Measurements from ENCODE around the gene GPR84. TPM values are rescaled to one million over a fixed set of nuclear protein-coding genes. Genes with fewer than 3 reads are reported as not detected.

The GPR84 gene
- polyA plus RNA-seq, 1 of the 3 experiments (the other 2 are of a cell fraction), result 0.03 TPM

- Histone ChIP-seq H3K9me2 (no peaks in the 10 kb centered on the region), H3K9me3 (no peaks in the 10 kb centered on the region), H3K36me3 (replicated peaks in 1 of 2; ENCODE audit: control insufficient read depth in 1 of 2, insufficient read depth in 2 of 2, low read length in 1 of 2) (peaks cover 36 to 39% of the 10 kb centered on the region in 2 experiments), H3K4me1 (ENCODE audit: control insufficient read depth in 1 of 2, insufficient read depth in 2 of 2, low read depth in 1 of 2, low read length in 1 of 2) (peaks cover 0 to 5% of the 10 kb centered on the region in 2 experiments; a peak in 1 of 4 replicates), H3F3A (replicated peaks; ENCODE audit: insufficient read depth) (no peaks in the 10 kb centered on the region), H3K4me2 (no peak overlapping the region), H4K20me1 (ENCODE audit: insufficient read depth) (peaks cover 12% of the 10 kb centered on the region), H2AFZ (ENCODE audit: low read depth) (no peak overlapping the region), H3K9ac (no peak overlapping the region), H3K79me2 (ENCODE audit: insufficient read depth) (peaks cover 20% of the 10 kb centered on the region; the same call in 1 of the 2 replicates), H3K27ac (ENCODE audit: low read depth in 2 of 2, low read length in 1 of 2) (no peak overlapping the region), H3K27me3 (ENCODE audit: insufficient read depth) (no peaks in the 10 kb centered on the region), H3K4me3 (ENCODE audit: low read depth in 2 of 2, low read length in 1 of 2) (no peak overlapping the region)
- ChIA-PET CTCF (interaction anchor here (0.7 to 3.6 kb wide), 10 partner anchors 10 to 79 kb away, joined by 3 to 23 read pairs (median 3); partner anchors contain the start of gene COPZ1), POLR2A (interaction anchor here (0.6 to 1.1 kb wide), 3 partner anchors 11 to 924 kb away, joined by 3 read pairs; no protein-coding TSS in a partner anchor)
- TF ChIP-seq FOSL2 (IDR thresholded peaks at IDR 0.05; ENCODE audit: borderline replicate concordance, low read depth) (no peak), ZBTB33 (IDR thresholded peaks at IDR 0.05; ENCODE audit: borderline replicate concordance, low read depth) (no peak), YY1 (IDR thresholded peaks at IDR 0.05; ENCODE audit: low read depth) (no peak), NFIC (IDR thresholded peaks at IDR 0.05; ENCODE audit: borderline replicate concordance) (no peak), POLR2AphosphoS5 (IDR thresholded peaks at IDR 0.05; ENCODE audit: low read depth, low read length) (no peak)
- 92% methylated on average over 9 of the region's 9 CpGs for WGBS (ENCODE audit: low lambda C conversion rate)
- DNase-seq, result no peak
These were observed 22.6 kb downstream of the GPR84 start for GRCh38 chr12:54341378-54342300.

GRCh38 chr12:54340846-54341245 is 23.4 kb downstream of the GPR84 start:
- H3K27me3 ChIP-seq (ENCODE audit: insufficient read depth), result no peaks in the 10 kb centered on the region
- CTCF ChIA-PET, result interaction anchor here (1.0 to 3.6 kb wide), 6 partner anchors 11 to 46 kb away, joined by 3 to 23 read pairs (median 4); partner anchors contain the start of gene COPZ1
- H4K20me1 ChIP-seq (ENCODE audit: insufficient read depth), result peaks cover 20% of the 10 kb centered on the region
- peaks cover 34 to 39% of the 10 kb centered on the region in 2 experiments for H3K36me3 ChIP-seq (replicated peaks in 1 of 2; ENCODE audit: control insufficient read depth in 1 of 2, insufficient read depth in 2 of 2, low read length in 1 of 2)
- H3K4me1 ChIP-seq (ENCODE audit: control insufficient read depth in 1 of 2, insufficient read depth in 2 of 2, low read depth in 1 of 2, low read length in 1 of 2), result peaks cover 0 to 5% of the 10 kb centered on the region in 2 experiments; a peak in 1 of 4 replicates
- no peaks in the 10 kb centered on the region for H3K9me2 ChIP-seq
- H3K27ac ChIP-seq (ENCODE audit: low read depth in 2 of 2, low read length in 1 of 2), result no peak overlapping the region
- no peak overlapping the region for H2AFZ ChIP-seq (ENCODE audit: low read depth)
- peaks cover 22% of the 10 kb centered on the region; the same call in 1 of the 2 replicates for H3K79me2 ChIP-seq (ENCODE audit: insufficient read depth)
- POLR2A ChIA-PET, result interaction anchor here (0.9 kb wide), 1 partner anchor 40 kb away, joined by 3 read pairs; no protein-coding TSS in a partner anchor
- no peak overlapping the region for H3K4me2 ChIP-seq
- WGBS (ENCODE audit: low lambda C conversion rate), result 100% methylated on average over 7 of the region's 7 CpGs
- H3K4me3 ChIP-seq (ENCODE audit: low read depth in 2 of 2, low read length in 1 of 2), result no peak overlapping the region
- H3F3A ChIP-seq (replicated peaks; ENCODE audit: insufficient read depth), result no peaks in the 10 kb centered on the region
- H3K9me3 ChIP-seq, result no peaks in the 10 kb centered on the region
- DNase-seq, result no peak
- no peak overlapping the region for H3K9ac ChIP-seq
- no peak for TF ChIP-seq RXRA (IDR thresholded peaks at IDR 0.05; ENCODE audit: borderline replicate concordance, low read depth)
- no peak for TF ChIP-seq SIN3A (IDR thresholded peaks at IDR 0.05; ENCODE audit: borderline replicate concordance, low read depth, low read length)
- no peak for TF ChIP-seq REST (IDR thresholded peaks at IDR 0.05; ENCODE audit: low read depth, low read length)
- no peak for TF ChIP-seq ZBTB33 (IDR thresholded peaks at IDR 0.05; ENCODE audit: borderline replicate concordance, low read depth)
- TF ChIP-seq TCF12 (IDR thresholded peaks at IDR 0.05), result no peak
- no peak for TF ChIP-seq JUND (IDR thresholded peaks at IDR 0.05)
- TF ChIP-seq GABPA (IDR thresholded peaks at IDR 0.05; ENCODE audit: low read depth), result no peak
- TF ChIP-seq FOSL2 (IDR thresholded peaks at IDR 0.05; ENCODE audit: borderline replicate concordance, low read depth), result no peak
- no peak for TF ChIP-seq NFIC (IDR thresholded peaks at IDR 0.05; ENCODE audit: borderline replicate concordance)
